A549 (cell line): ENCODE results near the gene RBM17. TPM values are rescaled to one million over a fixed set of nuclear protein-coding genes. Genes with fewer than 3 reads are reported as not detected.
A peak's percentile ranks its signal among the peaks of the same experiment; 100 is the strongest.

Experiments used
- ATOH8 ChIP-seq: fragments of 250-450 bp; sonication (Bioruptor Pico); IDR thresholded peaks from 2 replicates; pipeline ENCODE4 v1.5.0; 2020; ENCODE audit warnings: low read depth, mild to moderate bottlenecking, moderate library complexity
- CEBPB ChIP-seq, 2 experiments: fragments of >200 bp in 1 of 2; sonication (Bioruptor Twin) in 1 of 2; formaldehyde crosslinking in 1 of 2; IDR thresholded peaks; 2 replicates each; pipeline ENCODE4 v1.6.1; 2012 to 2016
- CTCF ChIP-seq: fragments of >200 bp; sonication (Bioruptor Twin); formaldehyde crosslinking; IDR thresholded peaks from 3 replicates; pipeline ENCODE4 v1.5.1; 2016
- EHMT2 ChIP-seq: fragments of 200-600 bp; sonication (generic); IDR thresholded peaks from 2 replicates; pipeline ENCODE4 v1.6.1; 2016; ENCODE audit warnings: antibody characterized with exemption, low read depth, mild to moderate bottlenecking, moderate library complexity
- ELK1 ChIP-seq: fragments of 150-350 bp; IDR thresholded peaks from 2 replicates; pipeline ENCODE4 v1.6.1; 2014; ENCODE audit warnings: low read depth, mild to moderate bottlenecking, low read length
- FOSB ChIP-seq: fragments of 250-450 bp; sonication (Bioruptor Pico); IDR thresholded peaks from 2 replicates; pipeline ENCODE4 v1.5.0; 2020; ENCODE audit warnings: mild to moderate bottlenecking, moderate library complexity
- GATA3 ChIP-seq: IDR thresholded peaks from 2 replicates; pipeline ENCODE4 v1.6.1; 2012; ENCODE audit warnings: borderline replicate concordance
- HDAC2 ChIP-seq: fragments of 200-600 bp; sonication (generic); IDR thresholded peaks from 2 replicates; pipeline ENCODE4 v1.6.1; 2016
- HMGXB4 ChIP-seq: fragments of 250-450 bp; sonication (Bioruptor Pico); IDR thresholded peaks from 2 replicates; pipeline ENCODE4 v1.5.0; 2021; ENCODE audit warnings: mild to moderate bottlenecking, moderate library complexity, borderline replicate concordance
- HOXA7 ChIP-seq: fragments of 250-450 bp; sonication (Bioruptor Pico); IDR thresholded peaks from 2 replicates; pipeline ENCODE4 v1.5.0; 2020; ENCODE audit warnings: mild to moderate bottlenecking, moderate library complexity
- JUNB ChIP-seq: fragments of >200 bp; sonication (Bioruptor Twin); formaldehyde crosslinking; IDR thresholded peaks from 2 replicates; pipeline ENCODE4 v1.6.1; 2016
- MAFK ChIP-seq: fragments of 450-650 bp; IDR thresholded peaks from 2 replicates; pipeline ENCODE4 v1.6.1; 2014; ENCODE audit not compliant: partially characterized antibody
- PBX3 ChIP-seq: IDR thresholded peaks from 2 replicates; pipeline ENCODE4 v1.6.1; 2012
- PHF8 ChIP-seq: fragments of 200-600 bp; sonication (generic); IDR thresholded peaks from 2 replicates; pipeline ENCODE4 v1.6.1; 2016; ENCODE audit warnings: low read depth, mild to moderate bottlenecking, antibody characterized with exemption, moderate library complexity, borderline replicate concordance
- RAD21 ChIP-seq, 2 experiments: fragments of >200 bp in 1 of 2; sonication (Bioruptor Twin) in 1 of 2; formaldehyde crosslinking in 1 of 2; IDR thresholded peaks in 1 of 2; conservative IDR thresholded peaks in 1 of 2; 2 replicates in 1 of 2; 3 replicates in 1 of 2; pipeline ENCODE4 v1.6.1; 2012 to 2018; ENCODE audit warnings: inconsistent platforms in 1 of 2
- REST ChIP-seq: fragments of 200-600 bp; sonication (generic); IDR thresholded peaks from 2 replicates; pipeline ENCODE4 v1.6.1; 2016; ENCODE audit warnings: antibody characterized with exemption, mild to moderate bottlenecking, moderate library complexity
- RFX5 ChIP-seq: fragments of 450-650 bp; IDR thresholded peaks from 2 replicates; pipeline ENCODE4 v1.7.1; 2014; ENCODE audit warnings: antibody characterized with exemption, mild to moderate bottlenecking, moderate library complexity
- SMC3 ChIP-seq: fragments of >200 bp; sonication (Bioruptor Twin); formaldehyde crosslinking; IDR thresholded peaks from 3 replicates; pipeline ENCODE4 v1.6.1; 2018; ENCODE audit warnings: inconsistent platforms
- TFCP2L1 ChIP-seq: fragments of 250-450 bp; sonication (Bioruptor Pico); IDR thresholded peaks from 2 replicates; pipeline ENCODE4 v1.5.0; 2021; ENCODE audit warnings: mild to moderate bottlenecking
- polyA plus RNA-seq, 4 experiments: library from polyadenylated mRNA; depleted of rRNA in 3 of 4; stranded (reverse); fragments of >200 nt; fragmentation: RNase III in 1 of 4; extraction: RNeasy Plus Mini Kit Qiagen cat#74134 plus additional on column Dnase treatment in 1 of 4; gene quantifications; 2 replicates in 3 of 4; 3 replicates in 1 of 4; pipeline ENCODE4 v1.2.3, GENCODE V29; 2011 to 2017

Gene RBM17
- polyA plus RNA-seq, 2 of the 4 experiments (the other 2 are of a cell fraction), result 75.2 to 121 TPM

- no peak for TF ChIP-seq ELK1
- peak; percentile 27; the same call in 1 of the 2 replicates for TF ChIP-seq HMGXB4 (CRISPR knock-in tag)
- TF ChIP-seq PHF8, result peak; percentile 95
- no peak for TF ChIP-seq RFX5
- TF ChIP-seq RAD21 (conservative IDR thresholded peaks at IDR 0.05 in 1 of 2, IDR thresholded peaks at IDR 0.05 in 1 of 2), result no peak
- TF ChIP-seq ATOH8 (CRISPR knock-in tag), result peak; percentile 88
- no peak for TF ChIP-seq CTCF
- no peak for TF ChIP-seq CEBPB (IDR thresholded peaks at IDR 0.05)
- TF ChIP-seq HOXA7, result no peak
- TF ChIP-seq TFCP2L1, result no peak
- no peak for TF ChIP-seq EHMT2
- TF ChIP-seq MAFK, result no peak
- TF ChIP-seq FOSB (CRISPR knock-in tag), result no peak
- TF ChIP-seq JUNB, result no peak
- TF ChIP-seq PBX3, result no peak
- no peak for TF ChIP-seq SMC3
- TF ChIP-seq GATA3, result peak; percentile 32; the same call in 1 of the 2 replicates
- TF ChIP-seq HDAC2, result no peak
- no peak for TF ChIP-seq REST
Observed at GRCh38 chr10:6163364-6164270, 74.8 kb downstream of the RBM17 start (continued).
